Muscle of leg (tissue), 11 donors: ENCODE data around the gene FADS2. TPM values are rescaled to one million over a fixed set of nuclear protein-coding genes. Genes with fewer than 3 reads are reported as not detected.

Experiments
- DNase-seq: peaks from one replicate; pipeline ENCODE4 v3.0.0; 2013
- H3K27ac ChIP-seq: one replicate; pipeline ENCODE4 v1.5.1; 2013; ENCODE audit warnings: mild to moderate bottlenecking, low read length, control low read depth
- H3K27me3 ChIP-seq: one replicate; pipeline ENCODE4 v1.6.1; 2013; ENCODE audit warnings: low read length; ENCODE audit not compliant: control insufficient read depth, insufficient read depth
- H3K36me3 ChIP-seq: one replicate; pipeline ENCODE4 v1.6.1; 2013; ENCODE audit warnings: low read length; ENCODE audit not compliant: control insufficient read depth, insufficient read depth
- H3K4me1 ChIP-seq: one replicate; pipeline ENCODE4 v1.6.1; 2013; ENCODE audit warnings: low read length; ENCODE audit not compliant: control insufficient read depth, insufficient read depth
- H3K4me3 ChIP-seq: one replicate; pipeline ENCODE4 v1.5.1; 2013; ENCODE audit warnings: low read length, control low read depth
- H3K9me3 ChIP-seq: replicated peaks from 2 replicates; pipeline ENCODE4 v1.6.1; 2013; ENCODE audit warnings: low read depth, low read length; ENCODE audit not compliant: control insufficient read depth
- WGBS: methylation state at CpG from one replicate; pipeline ENCODE4 v1.1.5; 2013; ENCODE audit warnings: missing lambda C conversion rate; ENCODE audit not compliant: insufficient coverage; 5-methylcytosine and 5-hydroxymethylcytosine counted together
- polyA plus RNA-seq, 8 donors: library from polyadenylated mRNA; unstranded; fragments of 120-200 nt; gene quantifications; one replicate each; pipeline versions ENCODE4 v1.2.1 to v1.2.3, GENCODE V29; 2013; ENCODE audit warnings: inconsistent platforms in 1 of 8, low replicate concordance in 1 of 8; ENCODE audit not compliant: insufficient read length in 8 of 8, insufficient read depth in 1 of 8
- total RNA-seq: library from RNA; stranded (reverse); fragments of 120-200 nt; gene quantifications from one replicate; pipeline ENCODE4 v1.2.4, GENCODE V29; 2013

Gene FADS2
- total and polyA plus RNA-seq, 9 donors: 46.1 to 130 (median 91.4) TPM

DNA sequence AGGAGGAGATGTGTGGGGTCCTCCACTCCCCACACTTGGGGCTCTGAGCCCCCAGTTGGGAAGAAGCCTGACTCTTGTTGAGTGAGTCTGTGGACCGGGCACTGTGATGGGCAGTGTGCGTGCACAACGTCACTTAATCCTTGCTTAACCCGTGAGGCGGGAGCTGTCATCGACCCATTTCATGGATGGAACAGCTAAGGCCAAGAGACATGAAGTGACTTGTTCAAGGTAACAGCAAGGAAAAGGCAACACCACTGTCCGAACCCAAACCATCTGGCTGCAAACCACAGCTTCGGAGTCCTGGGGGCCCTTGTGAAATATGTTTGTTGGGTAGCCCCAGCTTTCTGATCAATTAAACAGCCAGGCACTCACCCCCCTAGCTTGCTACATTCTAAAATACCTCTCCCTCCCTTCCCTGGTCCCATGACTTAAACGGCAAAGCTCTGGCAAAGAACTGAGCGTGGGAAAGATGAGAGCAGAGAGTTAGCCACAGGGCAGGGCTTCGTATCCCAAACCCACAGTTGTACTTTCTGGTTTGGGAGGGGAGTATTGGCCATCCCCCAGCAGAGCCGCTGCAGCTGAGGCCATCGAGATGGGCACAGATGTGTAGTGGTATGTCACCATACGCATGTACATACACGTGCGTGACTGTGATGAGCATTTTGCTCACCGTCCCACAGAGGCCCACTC is 26.3 kb downstream of the FADS2 start:
- peaks cover 77% of the 10 kb centered on the region for H3K36me3 ChIP-seq
- H3K4me3 ChIP-seq: no peak overlapping the region
- peaks cover 18% of the 10 kb centered on the region for H3K4me1 ChIP-seq
- no peaks in the 10 kb centered on the region for H3K27me3 ChIP-seq
- no peaks in the 10 kb centered on the region for H3K9me3 ChIP-seq
- WGBS: 81% methylated on average over 11 of the region's 17 CpGs
- no peak for DNase-seq
- no peak overlapping the region for H3K27ac ChIP-seq

GRCh38 chr11:61854966-61855714 is 27.0 kb downstream of the FADS2 start:
- H3K4me1 ChIP-seq: peaks cover 21% of the 10 kb centered on the region
- H3K27me3 ChIP-seq: no peaks in the 10 kb centered on the region
- H3K9me3 ChIP-seq: no peaks in the 10 kb centered on the region
- no peak overlapping the region for H3K4me3 ChIP-seq
- WGBS: 60% methylated on average over 13 of the region's 14 CpGs
- no peak overlapping the region for H3K27ac ChIP-seq
- peaks cover 76% of the 10 kb centered on the region for H3K36me3 ChIP-seq
- DNase-seq: no peak

DNA sequence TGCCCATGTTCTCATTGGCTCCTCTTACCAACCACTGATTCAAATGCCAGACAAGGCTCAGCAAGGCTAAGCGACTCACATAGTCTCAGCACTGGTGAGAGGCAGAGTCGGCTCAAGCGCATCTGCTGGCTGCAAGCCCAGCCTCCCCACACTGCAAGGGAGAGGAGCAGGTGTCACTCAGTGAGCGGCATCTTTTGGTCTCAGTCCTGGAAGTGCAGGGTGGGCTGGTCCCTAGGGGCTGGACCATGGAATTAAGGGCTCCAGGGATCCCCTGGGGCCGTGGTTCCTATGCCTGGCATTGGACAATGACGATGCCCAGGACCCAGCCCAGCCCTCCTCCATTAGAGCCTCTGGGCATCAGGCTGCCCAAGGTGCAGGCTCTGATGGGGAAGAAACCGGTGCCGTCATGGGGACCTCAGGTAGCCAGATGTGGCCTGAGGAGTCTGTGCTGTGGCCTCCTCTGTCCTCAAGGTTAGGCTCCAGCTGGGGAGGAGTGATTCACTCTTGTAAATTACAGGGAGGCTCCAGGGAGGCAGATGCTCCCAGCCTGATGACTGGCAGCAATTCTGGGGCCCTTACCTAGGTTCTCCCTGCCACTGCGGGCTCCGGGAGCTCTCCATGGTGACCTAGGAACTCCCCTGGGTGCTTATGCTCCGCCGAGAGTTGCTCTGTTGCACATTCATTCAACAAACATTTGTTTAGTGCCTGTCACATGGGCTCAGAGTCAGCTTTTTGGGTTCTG is 28.0 kb downstream of the FADS2 start:
- WGBS: 89% methylated on average over 8 of the region's 12 CpGs
- Histone ChIP-seq H3K4me3 (no peak overlapping the region), H3K27me3 (no peaks in the 10 kb centered on the region), H3K4me1 (peaks cover 23% of the 10 kb centered on the region), H3K36me3 (peaks cover 74% of the 10 kb centered on the region), H3K27ac (no peak overlapping the region), H3K9me3 (no peaks in the 10 kb centered on the region)
- DNase-seq: no peak

GRCh38 chr11:61860054-61860903 is 32.2 kb downstream of the FADS2 start:
- H3K27me3 ChIP-seq: no peaks in the 10 kb centered on the region
- no peak overlapping the region for H3K4me3 ChIP-seq
- H3K9me3 ChIP-seq: no peaks in the 10 kb centered on the region
- DNase-seq: no peak
- no peak overlapping the region for H3K27ac ChIP-seq
- WGBS: 70% methylated on average over 13 of the region's 16 CpGs
- H3K4me1 ChIP-seq: peaks cover 7% of the 10 kb centered on the region
- peaks cover 75% of the 10 kb centered on the region for H3K36me3 ChIP-seq

GRCh38 chr11:61861634-61862033 is 33.5 kb downstream of the FADS2 start:
- DNase-seq: no peak
- no peaks in the 10 kb centered on the region for H3K9me3 ChIP-seq
- no peak overlapping the region for H3K4me3 ChIP-seq
- peaks cover 71% of the 10 kb centered on the region for H3K36me3 ChIP-seq
- WGBS: 88% methylated on average over 5 of the region's 9 CpGs
- peaks cover 5% of the 10 kb centered on the region for H3K4me1 ChIP-seq
- no peaks in the 10 kb centered on the region for H3K27me3 ChIP-seq
- no peak overlapping the region for H3K27ac ChIP-seq

DNA sequence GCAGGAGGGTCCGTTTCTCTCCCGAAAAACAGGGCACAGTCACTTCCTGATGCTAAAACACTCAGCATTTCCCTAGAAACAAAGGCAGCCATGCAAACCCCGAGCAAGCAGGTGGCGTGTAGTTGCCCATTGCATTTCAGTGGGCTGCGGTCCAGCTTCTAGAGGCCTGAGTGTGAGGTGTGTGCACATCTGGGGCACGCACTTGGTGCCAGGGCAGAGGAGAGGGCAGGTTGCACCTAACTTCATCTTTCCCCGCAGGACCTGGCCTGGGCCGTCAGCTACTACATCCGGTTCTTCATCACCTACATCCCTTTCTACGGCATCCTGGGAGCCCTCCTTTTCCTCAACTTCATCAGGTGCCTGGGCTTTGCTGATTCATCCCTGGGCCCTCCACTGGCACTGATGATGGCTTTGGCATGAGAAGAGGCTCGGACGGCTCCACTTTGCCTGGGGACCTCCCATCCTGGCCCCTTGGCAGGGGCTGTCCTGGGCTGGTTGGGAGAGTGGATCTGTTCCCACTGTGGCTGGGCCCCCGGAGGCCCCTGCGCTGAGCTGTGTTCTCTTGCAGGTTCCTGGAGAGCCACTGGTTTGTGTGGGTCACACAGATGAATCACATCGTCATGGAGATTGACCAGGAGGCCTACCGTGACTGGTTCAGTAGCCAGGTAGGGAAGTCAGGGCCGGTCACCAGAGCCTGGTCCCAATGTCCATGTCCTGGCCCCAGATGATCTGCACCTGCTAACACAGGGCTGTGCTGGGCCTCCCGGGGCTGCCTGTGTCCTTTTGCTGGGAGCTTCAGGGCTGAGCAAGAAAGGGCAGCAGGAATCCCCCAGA is 34.8 kb downstream of the FADS2 start:
- WGBS: 88% methylated on average over 15 of the region's 18 CpGs
- DNase-seq: no peak
- H3K4me3 ChIP-seq: no peak overlapping the region
- H3K27ac ChIP-seq: no peak overlapping the region
- H3K36me3 ChIP-seq: peaks cover 58% of the 10 kb centered on the region
- H3K9me3 ChIP-seq: no peaks in the 10 kb centered on the region
- H3K27me3 ChIP-seq: no peaks in the 10 kb centered on the region
- peaks cover 5% of the 10 kb centered on the region for H3K4me1 ChIP-seq

DNA sequence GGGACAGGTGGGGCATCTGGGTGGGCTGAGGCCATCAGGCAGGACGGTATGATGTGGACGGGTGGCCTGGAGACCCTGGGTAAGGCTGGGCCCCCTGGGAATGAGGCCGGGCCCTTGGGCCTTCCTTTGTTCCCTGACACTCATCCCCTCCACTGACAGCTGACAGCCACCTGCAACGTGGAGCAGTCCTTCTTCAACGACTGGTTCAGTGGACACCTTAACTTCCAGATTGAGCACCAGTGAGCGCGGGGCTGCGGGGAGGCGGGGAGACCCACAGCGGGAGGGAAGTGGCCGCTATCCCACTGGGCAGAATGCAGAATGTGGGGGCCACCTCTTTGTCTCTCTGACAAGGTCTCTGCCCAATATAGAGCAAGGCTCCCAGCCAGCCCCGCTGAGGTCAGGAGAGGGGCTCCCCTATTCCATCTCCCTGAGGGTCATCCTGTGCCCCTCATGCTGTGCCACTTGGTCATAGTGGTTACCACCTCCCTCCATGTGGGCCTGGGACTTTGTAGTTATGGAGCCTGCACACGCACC is 35.5 kb downstream of the FADS2 start:
- Histone ChIP-seq H3K36me3 (peaks cover 56% of the 10 kb centered on the region), H3K27ac (no peak overlapping the region)
- 92% methylated on average over 6 of the region's 13 CpGs for WGBS

GRCh38 chr11:61864814-61865775 is 37.0 kb downstream of the FADS2 start:
- H3K4me1 ChIP-seq: peaks cover 2% of the 10 kb centered on the region
- H3K27me3 ChIP-seq: no peaks in the 10 kb centered on the region
- H3K36me3 ChIP-seq: peaks cover 46% of the 10 kb centered on the region
- WGBS: 87% methylated on average over 13 of the region's 20 CpGs
- H3K9me3 ChIP-seq: no peaks in the 10 kb centered on the region
- H3K27ac ChIP-seq: no peak overlapping the region
- no peak for DNase-seq
- no peak overlapping the region for H3K4me3 ChIP-seq

More for the DNA sequence above, 35.5 kb downstream of the FADS2 start:
- no peaks in the 10 kb centered on the region for H3K27me3 ChIP-seq
- DNase-seq: no peak
- H3K4me1 ChIP-seq: peaks cover 5% of the 10 kb centered on the region
- no peaks in the 10 kb centered on the region for H3K9me3 ChIP-seq
- no peak overlapping the region for H3K4me3 ChIP-seq
